ENCODE data around the gene GRK5.

GRK5 gene

DNA sequence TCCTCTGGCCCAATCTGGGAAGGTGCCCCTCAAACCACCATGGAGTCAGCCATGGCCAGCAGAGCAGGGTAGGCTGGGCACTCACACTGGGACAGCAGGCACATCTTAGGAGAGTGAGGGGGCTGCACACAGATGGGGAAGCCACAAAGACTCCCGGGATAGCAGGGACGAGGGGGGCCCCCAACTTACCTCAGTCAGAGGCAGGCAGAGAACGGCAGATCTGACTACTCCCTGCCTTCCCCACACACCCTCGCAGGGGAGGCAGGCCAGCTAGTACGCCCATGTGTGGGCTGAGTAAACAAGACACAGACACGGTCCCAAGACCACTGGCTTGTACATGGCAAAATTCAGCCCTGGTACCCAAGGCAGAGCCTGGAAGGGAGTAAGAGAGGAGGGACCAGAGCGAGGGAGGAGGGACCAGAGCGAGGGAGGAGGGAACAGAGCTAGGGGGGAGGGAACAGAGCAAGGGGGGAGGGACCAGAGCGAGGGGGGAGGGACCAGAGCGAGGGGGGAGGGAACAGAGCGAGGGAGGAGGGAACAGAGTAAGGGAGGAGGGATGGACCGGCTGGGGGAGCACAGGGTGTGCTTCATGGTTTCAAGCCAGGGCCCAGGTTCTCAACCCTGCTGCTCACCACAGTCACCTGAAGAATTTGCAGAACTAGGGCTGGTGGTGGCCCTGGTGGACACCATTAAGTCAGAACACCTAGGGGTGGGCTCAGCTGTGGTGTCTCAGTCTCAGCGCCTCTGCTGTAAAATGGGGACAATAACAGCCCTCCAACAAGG, 261.4 kb downstream of the GRK5 start:
- no peak for DNase-seq

DNA sequence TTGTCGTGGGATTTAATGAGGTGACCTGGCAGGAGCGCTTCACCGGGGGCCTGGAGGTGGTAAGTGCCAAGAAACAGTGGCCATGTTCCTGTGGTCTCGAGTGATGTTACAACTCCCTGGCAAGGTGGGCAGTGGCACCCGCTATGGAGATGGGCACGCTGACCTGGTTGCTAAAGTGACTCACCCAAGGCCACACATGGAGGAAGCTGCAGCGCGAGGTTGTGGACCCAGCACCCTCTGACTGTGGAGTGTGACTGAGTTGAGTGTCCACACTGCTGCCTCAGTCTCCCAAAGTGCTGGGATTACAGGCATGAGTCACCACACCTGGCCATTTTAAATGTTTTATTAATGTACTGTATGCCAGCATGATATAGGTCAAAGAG, 261.9 kb downstream of the GRK5 start:
- DNase-seq: no peak

- DNase-seq: no peak
Observed at GRCh38 chr10:119469846-119470245, 262.5 kb downstream of the GRK5 start.

GRCh38 chr10:119470920-119471702, 263.7 kb downstream of the GRK5 start:
- no peak for DNase-seq

- no peak for DNase-seq
Observed at GRCh38 chr10:119473771-119474170, 266.4 kb downstream of the GRK5 start.

GRCh38 chr10:119474606-119475005, 267.2 kb downstream of the GRK5 start:
- no peak for DNase-seq

DNA sequence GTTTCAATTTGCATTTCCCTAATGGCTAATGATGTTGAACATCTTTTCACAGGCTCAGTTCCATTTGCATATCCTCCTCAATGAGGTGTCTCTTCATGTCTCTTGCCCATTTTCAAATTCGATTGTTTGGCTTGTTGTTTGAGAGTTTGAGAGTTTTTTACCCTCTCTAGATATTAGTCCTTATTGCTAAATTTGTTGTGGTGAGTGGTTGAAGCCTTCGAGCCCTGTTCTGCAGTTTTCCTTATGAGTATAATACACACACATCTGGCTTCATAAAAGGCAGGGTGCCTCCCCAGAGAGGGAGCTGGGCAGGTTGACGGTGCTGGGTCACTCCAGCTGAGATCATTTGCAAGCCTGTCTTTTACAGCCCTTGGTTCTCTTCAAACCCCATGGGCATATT, 270.1 kb downstream of the GRK5 start:
- DNase-seq: no peak

DNA sequence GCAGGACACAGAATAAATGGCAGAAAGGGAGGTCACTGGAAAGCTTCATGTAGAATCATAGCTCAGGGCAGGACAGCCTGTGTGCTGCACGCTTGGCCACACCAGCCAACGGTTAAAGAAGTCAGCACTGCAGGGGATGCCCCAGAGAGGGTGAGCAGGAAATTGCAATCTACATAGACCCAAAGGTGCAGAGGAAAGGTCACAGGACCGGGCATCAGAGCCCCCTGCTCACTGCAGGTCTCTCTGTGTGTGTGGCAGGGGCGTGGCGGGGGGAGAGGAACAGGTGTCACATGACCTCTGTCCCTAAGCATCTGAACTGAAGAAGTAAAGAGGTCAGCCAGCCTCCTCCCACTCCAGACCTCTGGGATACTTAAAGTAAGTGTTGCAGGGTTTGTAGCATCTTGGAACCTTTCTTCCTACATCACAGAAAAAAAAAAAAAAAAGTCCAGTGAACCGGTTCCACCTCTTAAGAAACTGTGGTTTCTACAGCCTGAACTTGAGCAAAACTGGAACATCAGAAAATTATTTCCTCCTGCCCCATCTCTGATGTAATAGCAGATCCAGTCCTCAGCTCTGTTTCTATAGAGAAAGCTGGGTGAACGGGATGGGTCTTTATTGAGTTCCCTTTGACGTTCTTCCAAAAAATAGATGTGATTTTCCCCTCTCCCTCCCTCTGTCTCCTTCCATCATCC, 270.9 kb downstream of the GRK5 start:
- DNase-seq: no peak

DNA sequence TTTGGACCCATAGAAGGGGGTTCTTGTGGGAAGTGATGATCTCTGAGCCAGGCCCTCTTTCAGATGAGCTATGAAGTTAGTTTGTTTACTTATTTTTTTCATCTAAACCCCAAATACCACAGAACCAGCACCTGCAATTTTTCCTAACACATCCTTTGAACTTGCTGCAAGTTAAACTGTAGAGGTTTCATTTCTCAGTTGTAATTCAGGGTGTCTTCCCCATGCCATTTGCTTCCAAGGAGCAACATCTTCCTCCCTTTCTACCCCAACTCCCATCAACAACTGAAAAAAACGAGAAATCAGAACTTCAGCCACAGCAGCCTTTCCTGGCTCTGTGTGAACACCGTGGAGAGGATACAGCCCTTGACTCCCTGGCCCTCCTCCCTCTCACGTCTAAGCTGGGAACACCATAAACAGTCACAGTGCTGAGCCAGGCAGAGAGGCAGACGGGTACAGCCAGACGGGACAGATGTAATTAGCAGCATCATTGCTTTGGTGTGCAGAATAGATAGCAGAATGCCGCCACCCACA, 271.5 kb downstream of the GRK5 start:
- no peak for DNase-seq

GRCh38 chr10:119479532-119479931, 272.2 kb downstream of the GRK5 start:
- no peak for DNase-seq

DNA sequence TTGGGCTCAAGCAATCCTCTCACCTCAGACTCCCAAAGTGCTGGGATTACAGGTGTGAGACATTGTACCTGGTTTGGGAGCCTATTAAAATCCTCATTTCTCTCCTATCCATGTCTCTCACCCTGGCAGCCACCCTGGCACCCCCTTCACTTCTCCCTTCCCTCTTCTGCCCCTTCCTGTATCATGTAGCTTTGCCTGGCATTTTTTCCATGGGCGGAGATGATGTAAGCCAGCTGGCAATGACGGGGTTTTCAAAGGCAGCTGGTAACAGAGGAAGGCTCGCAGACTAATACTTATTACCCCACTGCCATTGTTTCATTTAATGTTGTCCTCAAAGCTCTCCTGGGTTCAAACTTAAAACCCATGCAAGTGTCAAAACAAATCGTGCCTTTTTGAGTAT, 273.3 kb downstream of the GRK5 start:
- DNase-seq: no peak

- DNase-seq: no peak
Observed at GRCh38 chr10:119481781-119482426, 274.5 kb downstream of the GRK5 start.

GRCh38 chr10:119483001-119483400, 275.6 kb downstream of the GRK5 start:
- no peak for DNase-seq

- no peak for DNase-seq
Observed at GRCh38 chr10:119483839-119484238, 276.5 kb downstream of the GRK5 start.

GRCh38 chr10:119488675-119489074, 281.3 kb downstream of the GRK5 start:
- no peak for DNase-seq

- no peak for DNase-seq
Observed at GRCh38 chr10:119489991-119490326, 282.6 kb downstream of the GRK5 start.

GRCh38 chr10:119491966-119492757, 284.8 kb downstream of the GRK5 start:
- DNase-seq: no peak

DNA sequence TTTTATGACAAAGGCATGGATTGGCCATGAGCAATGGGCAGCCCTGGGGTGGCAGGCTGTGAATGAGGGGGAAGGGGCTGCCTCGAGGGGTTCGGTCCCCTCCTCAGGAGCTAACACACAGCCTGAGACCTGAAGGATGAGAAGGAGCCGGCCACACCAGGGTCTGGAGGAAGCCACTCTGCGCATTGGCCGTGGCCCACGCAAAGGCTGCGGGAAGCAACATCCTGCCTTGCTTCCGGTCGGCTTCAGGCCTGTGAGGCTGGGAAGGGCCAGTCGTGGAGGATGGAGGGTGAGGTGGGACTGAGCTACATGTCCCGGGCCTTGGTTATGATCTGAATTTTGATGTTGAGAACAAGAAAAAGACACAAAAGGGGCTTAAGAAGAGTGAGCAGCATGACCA, 285.8 kb downstream of the GRK5 start:
- DNase-seq: no peak

DNA sequence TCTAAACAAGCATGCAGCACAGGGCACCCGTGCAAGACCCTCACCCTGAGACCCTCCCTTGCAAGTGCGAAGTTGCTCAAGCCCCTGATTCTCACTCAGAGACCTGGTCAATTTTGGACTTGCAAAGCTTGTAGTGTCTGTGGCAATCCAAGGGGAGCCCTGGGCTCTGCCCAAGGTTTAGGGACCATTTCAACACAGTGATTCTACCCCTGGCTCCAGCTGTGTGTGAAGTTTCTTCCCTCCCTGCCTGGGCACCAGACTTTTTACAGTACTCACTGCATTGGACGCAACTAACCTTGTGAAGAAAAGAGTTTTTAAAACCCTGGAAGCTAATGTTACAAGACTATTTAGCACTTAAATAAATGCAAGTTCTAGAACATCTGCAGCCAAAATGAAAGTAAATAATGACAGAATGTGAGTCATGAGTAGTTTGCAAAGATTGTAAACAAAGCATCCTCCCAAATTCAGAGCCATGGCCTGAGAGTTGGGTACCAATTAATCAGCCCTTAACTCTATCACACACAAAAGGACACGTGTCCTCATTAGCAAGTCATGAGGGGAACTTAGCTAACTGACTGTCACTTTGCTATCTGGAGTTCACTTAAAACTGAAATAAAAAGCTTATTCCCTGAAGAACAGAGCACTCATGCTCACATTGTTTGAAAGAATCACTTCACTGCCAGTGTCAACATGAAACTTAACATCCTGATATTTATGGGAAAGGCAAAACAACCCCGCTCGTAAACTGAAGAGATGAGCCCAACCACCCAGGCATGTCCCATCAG, 287.1 kb downstream of the GRK5 start:
- DNase-seq: no peak

- no peak for DNase-seq
Observed at GRCh38 chr10:119495021-119495505, 287.7 kb downstream of the GRK5 start.

DNA sequence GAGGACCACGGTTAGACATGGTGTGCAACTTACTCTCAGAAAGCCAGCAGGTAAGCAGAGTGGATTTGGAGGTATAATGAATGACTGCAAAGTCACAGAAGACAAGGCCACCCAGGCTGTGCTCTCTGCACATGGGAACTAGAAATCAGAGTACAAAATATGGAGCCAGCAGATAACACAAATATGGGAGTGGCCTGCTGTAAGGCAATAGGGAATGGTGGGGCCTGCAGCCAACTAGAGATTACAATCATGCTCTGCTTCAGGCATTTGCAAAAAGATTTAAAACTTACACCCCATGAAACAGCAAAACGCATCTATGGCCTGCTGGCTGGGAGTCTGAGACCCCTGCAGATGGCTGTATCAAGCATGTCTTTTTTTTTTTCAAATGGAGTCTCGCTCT, 288.2 kb downstream of the GRK5 start:
- no peak for DNase-seq

Data from 8988T (cell line).